RWPE1 (cell line): Measurements from ENCODE around the gene VAMP4.

Source experiments
- CTCF ChIA-PET: fragments of 350-600 bp; sonication (Branson Sonifier 250); formaldehyde crosslinking; extraction: SDS; loops from one replicate; lab custom pipeline; 2021; lab: Yijun Ruan, JAX
- POLR2A ChIA-PET: fragments of 400-600 bp; formaldehyde crosslinking; extraction: SDS; loops from one replicate; lab custom pipeline; 2020; ENCODE audit warnings: antibody characterized with exemption; ENCODE audit not compliant: low non-redundant PET; lab: Yijun Ruan, JAX
- DNase-seq: peaks from one replicate; pipeline ENCODE4 v3.0.0; 2012; ENCODE audit warnings: low spot score
- H3K27ac ChIP-seq: fragments of 450-650 bp; 2 replicates; pipeline ENCODE4 v1.5.1; 2017
- CTCF ChIP-seq: fragments of 450-650 bp; conservative IDR thresholded peaks from 2 replicates; pipeline ENCODE4 v1.5.1; 2017; ENCODE audit warnings: low read depth, mild to moderate bottlenecking

The VAMP4 gene

GRCh38 chr1:171655746-171656116, 86.1 kb downstream of the VAMP4 start:
- TF ChIP-seq CTCF, result no peak
- DNase-seq, result no peak
- CTCF ChIA-PET, result interaction anchor here (0.9 to 1.8 kb wide), 2 partner anchors 11 to 96 kb away, joined by 4 to 5 read pairs; no protein-coding TSS in a partner anchor
- POLR2A ChIA-PET, result no interaction called here
- H3K27ac ChIP-seq, result no peak overlapping the region

GRCh38 chr1:171654942-171655745, 86.7 kb downstream of the VAMP4 start:
- TF ChIP-seq CTCF, result 0 out of 2 replicates have a peak, but pooled peaks have one; percentile 7
- DNase-seq, result no peak
- CTCF ChIA-PET, result interaction anchor here (0.6 to 1.8 kb wide), 3 partner anchors 10 to 97 kb away, joined by 3 to 5 read pairs (median 4); no protein-coding TSS in a partner anchor
- no peak overlapping the region for H3K27ac ChIP-seq
- POLR2A ChIA-PET, result no interaction called here

GRCh38 chr1:171654201-171654941, 87.5 kb downstream of the VAMP4 start:
- POLR2A ChIA-PET, result no interaction called here
- H3K27ac ChIP-seq, result no peak overlapping the region
- no peak for TF ChIP-seq CTCF
- CTCF ChIA-PET, result interaction anchor here (0.6 to 1.8 kb wide), 2 partner anchors 9 to 37 kb away, joined by 3 to 5 read pairs; no protein-coding TSS in a partner anchor
- no peak for DNase-seq

GRCh38 chr1:171653796-171654195, 88.1 kb downstream of the VAMP4 start:
- DNase-seq, result no peak
- POLR2A ChIA-PET, result no interaction called here
- CTCF ChIA-PET, result no interaction called here
- no peak for TF ChIP-seq CTCF
- no peak overlapping the region for H3K27ac ChIP-seq

- CTCF ChIA-PET, result interaction anchor here (0.6 kb wide), 1 partner anchor 331 kb away, joined by 3 read pairs; no protein-coding TSS in a partner anchor
Observed at GRCh38 chr1:171652234-171652822, 89.5 kb downstream of the VAMP4 start, which contains the start of gene MYOC. Gene MYOC, minus strand, starts transcription at chr1:171652688. Its CDS starts 77 bp downstream, at chr1:171652611.

More at GRCh38 chr1:171652234-171652822, 89.5 kb downstream of the VAMP4 start, which contains the start of gene MYOC:
- POLR2A ChIA-PET, result no interaction called here
- TF ChIP-seq CTCF, result no peak
- H3K27ac ChIP-seq, result no peak within 1 kb of the TSS
- no peak for DNase-seq
